ENCODE measurements around the gene MCF2L. TPM values are rescaled to one million over a fixed set of nuclear protein-coding genes. Genes with fewer than 3 reads are reported as not detected.

MCF2L gene
- total and polyA plus RNA-seq, 7 donors = 9.1 to 40.5 (median 20.3) TPM

DNA sequence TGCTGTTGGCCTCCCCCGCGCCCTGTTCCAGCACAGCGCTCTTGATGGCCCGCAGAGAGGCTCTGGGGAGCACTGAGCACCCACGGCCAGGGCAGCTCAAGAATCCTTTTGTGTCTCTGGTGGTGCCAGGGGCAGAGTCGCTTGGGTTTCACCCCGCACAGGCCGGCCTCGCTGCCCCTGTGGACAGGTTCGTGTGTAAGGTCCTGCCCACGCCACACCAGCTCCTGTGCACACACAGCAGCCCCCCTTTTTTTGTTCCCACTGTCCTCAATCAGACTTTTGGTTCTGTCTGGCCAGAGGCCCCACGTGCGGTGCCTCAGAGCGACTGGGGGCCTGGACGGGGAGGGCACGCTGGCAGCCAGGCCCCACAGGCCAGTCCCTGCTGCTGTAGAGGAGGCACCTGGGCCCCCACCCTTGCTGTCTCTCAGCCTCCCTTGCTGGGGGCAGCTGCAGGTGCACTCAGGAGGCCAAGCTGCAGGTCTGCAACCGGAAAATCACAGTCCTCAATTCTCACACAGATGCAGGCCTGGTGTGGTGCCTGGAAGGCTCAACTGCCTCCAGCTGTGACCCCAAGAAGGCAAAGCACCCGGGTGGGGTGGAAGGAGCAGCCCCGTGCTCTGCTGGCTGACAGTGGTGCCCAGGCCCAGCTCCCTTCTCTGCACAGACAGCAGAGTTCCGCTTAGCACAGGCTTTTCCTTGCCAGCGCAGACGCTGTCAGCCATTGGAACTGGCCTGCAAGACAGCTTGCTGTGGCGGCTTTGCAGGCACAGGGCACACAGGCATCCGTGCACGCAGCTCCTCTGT lies 124.0 kb downstream of the MCF2L start:
- Histone ChIP-seq H3K4me3 (no peak overlapping the region), H3K9me3 (no peaks in the 10 kb centered on the region), H3K27me3 (ENCODE audit: insufficient read depth in 3 of 3, low read length in 2 of 3) (peaks cover 0 to 14% (median 2%) of the 10 kb centered on the region in 3 donors), H3K27ac (no peak overlapping the region), H3K36me3 (ENCODE audit: insufficient read depth in 1 of 2, low read depth in 1 of 2) (no peaks in the 10 kb centered on the region), H3K4me1 (peaks cover 3% of the 10 kb centered on the region)
- 78 to 89% (median 81%) methylated on average over 25 of the region's 25 CpGs for WGBS, 3 donors
- DNase-seq = peak in 1 of 2 donors; percentile 29
- no peak for TF ChIP-seq CTCF (IDR thresholded peaks at IDR 0.05)
- no peak for ATAC-seq
- intact Hi-C loops (cut with DNase I) = no loop called here

DNA sequence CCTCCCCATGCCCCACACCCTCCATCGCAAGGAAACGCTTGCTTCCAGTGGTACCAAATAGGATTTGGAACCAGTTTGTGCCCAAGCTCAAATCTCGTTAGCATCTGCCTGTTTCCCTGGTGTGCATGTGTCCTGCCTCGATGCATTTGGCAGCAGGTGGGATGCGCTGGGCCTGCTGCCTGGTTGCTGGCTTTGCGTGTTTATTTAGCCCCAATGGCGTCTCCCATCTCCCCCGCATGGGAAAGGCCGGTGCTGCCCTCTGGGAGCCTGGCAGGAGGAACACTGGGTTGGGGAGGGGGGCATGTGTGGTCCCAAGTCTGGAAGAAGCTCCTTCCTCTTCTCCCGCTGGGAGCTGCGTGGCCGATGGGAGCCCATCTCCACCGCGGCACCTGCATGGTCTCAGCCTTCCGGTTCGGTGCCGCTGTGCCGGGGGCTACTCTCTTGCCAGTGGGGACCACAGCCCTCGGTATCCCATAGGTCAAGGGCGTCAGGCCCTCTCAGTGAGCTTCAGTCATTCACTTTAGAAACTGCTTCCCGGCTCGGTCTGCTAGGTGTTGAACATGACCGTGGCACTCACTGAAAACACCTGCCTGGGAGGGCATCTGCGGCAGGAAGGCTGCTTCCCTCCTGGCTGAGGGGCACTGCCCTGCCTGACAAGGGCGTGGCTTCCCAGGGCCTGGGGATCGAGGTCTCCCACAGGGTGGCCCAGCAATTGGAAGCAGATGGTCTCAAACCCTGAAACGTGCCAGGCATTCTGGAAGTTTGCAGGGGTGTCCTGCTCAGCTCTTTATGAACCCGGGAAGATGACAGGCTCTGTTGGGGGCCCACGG lies 124.8 kb downstream of the MCF2L start:
- Histone ChIP-seq H3K4me1 (peaks cover 6% of the 10 kb centered on the region), H3K9me3 (no peaks in the 10 kb centered on the region), H3K4me3 (no peak overlapping the region), H3K36me3 (ENCODE audit: insufficient read depth in 1 of 2, low read depth in 1 of 2) (no peaks in the 10 kb centered on the region), H3K27me3 (ENCODE audit: insufficient read depth in 3 of 3, low read length in 2 of 3) (peaks cover 0 to 14% (median 2%) of the 10 kb centered on the region in 3 donors), H3K27ac (no peak overlapping the region)
- TF ChIP-seq CTCF (IDR thresholded peaks at IDR 0.05) = no peak
- DNase-seq (peak in 1 of 2 donors; percentile 38), ATAC-seq (no peak)
- 72 to 73% (median 73%) methylated on average over 24 to 29 of the region's 29 CpGs for WGBS, 3 donors
- intact Hi-C loops (cut with DNase I) = no loop called here

DNA sequence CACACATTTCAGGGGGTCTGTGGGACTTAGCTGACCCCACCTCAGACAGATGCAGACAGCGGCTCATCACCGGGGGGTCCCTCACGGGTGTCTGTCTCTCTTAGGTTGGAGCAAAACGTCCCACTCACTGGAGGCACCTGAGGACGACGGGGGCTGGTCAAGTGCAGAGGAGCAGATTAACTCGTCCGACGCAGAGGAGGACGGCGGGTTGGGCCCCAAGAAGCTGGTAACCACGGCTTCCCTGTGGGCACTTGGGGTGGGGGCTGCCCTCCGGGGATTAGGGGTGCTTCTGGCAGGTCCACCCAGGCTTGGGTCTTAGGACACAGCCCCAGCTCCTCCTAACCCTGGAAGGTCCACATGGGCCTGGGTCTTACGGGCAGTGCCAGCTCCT lies 125.4 kb downstream of the MCF2L start:
- Histone ChIP-seq H3K36me3 (ENCODE audit: insufficient read depth in 1 of 2, low read depth in 1 of 2) (no peaks in the 10 kb centered on the region), H3K9me3 (no peaks in the 10 kb centered on the region), H3K4me3 (no peak overlapping the region), H3K27me3 (ENCODE audit: insufficient read depth in 3 of 3, low read length in 2 of 3) (peaks cover 0 to 14% (median 2%) of the 10 kb centered on the region in 3 donors), H3K27ac (no peak overlapping the region), H3K4me1 (peaks cover 6% of the 10 kb centered on the region)
- DNase-seq = peak in 1 of 2 donors; percentile 50
- intact Hi-C loops (cut with DNase I) = no loop called here
- no peak for TF ChIP-seq CTCF (IDR thresholded peaks at IDR 0.05)
- ATAC-seq = no peak
- WGBS, 3 donors = 87 to 92% (median 88%) methylated on average over 14 of the region's 14 CpGs

GRCh38 chr13:113095146-113096051 lies 126.4 kb downstream of the MCF2L start:
- no peak for TF ChIP-seq CTCF (IDR thresholded peaks at IDR 0.05)
- Histone ChIP-seq H3K36me3 (ENCODE audit: insufficient read depth in 1 of 2, low read depth in 1 of 2) (no peaks in the 10 kb centered on the region), H3K4me3 (no peak overlapping the region), H3K9me3 (no peaks in the 10 kb centered on the region), H3K4me1 (peaks cover 6% of the 10 kb centered on the region), H3K27ac (no peak overlapping the region), H3K27me3 (ENCODE audit: insufficient read depth in 3 of 3, low read length in 2 of 3) (peaks cover 0 to 14% (median 2%) of the 10 kb centered on the region in 3 donors)
- no peak for ATAC-seq
- intact Hi-C loops (cut with DNase I) = no loop called here
- 82 to 86% (median 86%) methylated on average over 24 to 25 of the region's 25 CpGs for WGBS, 3 donors
- DNase-seq = peak in 1 of 2 donors; percentile 27

Data from psoas muscle (tissue), 8 donors.